Middle frontal gyrus (tissue), 1 donor: Measurements from ENCODE around the gene ABHD3.
"Not testable (repeated sequence)": the region's sequence is repeated elsewhere in the genome, so short reads cannot be mapped to it uniquely, and the experiment has no call there.

ENCODE experiments used
- DNase-seq: peaks from one replicate; pipeline ENCODE4 v3.0.0-alpha.2; 2015; ENCODE audit warnings: low spot score; ENCODE audit errors: extremely low spot score

ABHD3 gene

GRCh38 chr18:21652073-21652472 is 52.5 kb downstream of the ABHD3 start:
- no peak for DNase-seq

DNA sequence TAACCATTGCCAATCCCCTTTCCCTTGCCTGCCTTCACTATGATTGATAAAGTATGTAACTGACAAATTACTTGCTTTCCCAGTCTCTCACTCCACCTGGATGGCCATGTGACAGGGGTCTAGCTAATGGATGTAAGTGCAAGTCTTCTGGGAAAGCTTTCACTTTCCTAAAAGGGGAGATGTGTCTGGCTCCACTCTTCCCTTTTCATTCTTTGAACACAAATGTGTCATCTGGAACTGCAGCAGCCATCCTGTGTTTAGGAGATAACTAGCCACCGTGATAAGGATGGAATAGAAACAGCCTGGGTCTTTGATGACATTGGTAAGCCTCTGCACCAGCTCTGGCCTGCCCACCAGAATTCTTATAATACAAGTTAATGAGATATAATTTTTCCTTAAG is 54.3 kb downstream of the ABHD3 start:
- DNase-seq: no peak

- DNase-seq: not testable (repeated sequence)
Measured at GRCh38 chr18:21640375-21640774, 64.2 kb downstream of the ABHD3 start.

DNA sequence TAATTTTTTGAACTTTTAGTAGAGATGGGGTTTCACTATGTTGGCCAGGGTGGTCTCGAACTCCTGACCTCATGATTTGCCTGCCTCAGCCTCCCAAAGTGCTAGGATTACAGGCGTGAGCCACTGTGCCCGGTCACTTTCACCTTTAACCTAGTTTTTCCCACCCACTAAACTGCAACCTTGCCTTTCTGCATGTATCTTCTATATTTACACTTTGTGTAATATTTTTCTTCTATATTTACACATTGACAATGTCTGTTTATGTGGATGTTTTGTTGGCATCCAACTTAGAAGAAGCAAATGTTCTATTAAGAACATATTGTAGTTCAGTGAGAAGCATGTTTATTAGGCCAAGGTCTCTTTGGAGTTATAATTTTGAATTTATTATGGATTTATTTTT is 65.8 kb downstream of the ABHD3 start:
- DNase-seq: no peak

- no peak for DNase-seq
Measured at GRCh38 chr18:21636769-21637168, 67.8 kb downstream of the ABHD3 start.

DNA sequence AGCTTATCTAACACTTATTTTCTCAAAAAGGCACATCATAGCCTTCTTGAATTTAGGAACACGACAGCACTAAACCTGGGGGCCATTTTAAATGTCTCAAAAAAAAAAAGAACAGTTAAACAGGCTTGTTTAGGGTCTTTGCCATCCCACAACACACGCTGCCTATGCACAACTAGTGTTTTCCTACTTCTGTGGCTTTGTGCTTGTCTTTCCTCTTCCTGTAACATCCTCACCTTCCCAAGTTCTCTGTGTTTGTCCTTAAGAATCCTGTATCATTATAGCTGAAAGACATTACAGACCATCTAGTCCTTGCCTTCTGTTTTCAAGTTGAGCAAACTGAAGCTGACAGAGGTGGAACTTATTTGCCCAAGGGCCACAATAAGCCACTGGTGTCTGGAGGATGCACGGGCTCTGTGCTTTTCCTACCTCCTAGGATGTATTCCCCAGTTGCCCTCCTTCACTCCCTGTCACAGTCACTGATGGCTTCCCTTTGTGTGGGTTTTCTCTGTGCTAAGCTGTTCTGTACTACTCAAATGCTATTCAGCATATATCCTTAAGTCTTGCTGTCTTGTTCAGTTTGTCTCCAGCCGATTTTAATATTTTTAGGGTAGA is 69.9 kb downstream of the ABHD3 start:
- DNase-seq: no peak

- peak; percentile 15 for DNase-seq
Measured at GRCh38 chr18:21632393-21632792, 72.2 kb downstream of the ABHD3 start.

DNA sequence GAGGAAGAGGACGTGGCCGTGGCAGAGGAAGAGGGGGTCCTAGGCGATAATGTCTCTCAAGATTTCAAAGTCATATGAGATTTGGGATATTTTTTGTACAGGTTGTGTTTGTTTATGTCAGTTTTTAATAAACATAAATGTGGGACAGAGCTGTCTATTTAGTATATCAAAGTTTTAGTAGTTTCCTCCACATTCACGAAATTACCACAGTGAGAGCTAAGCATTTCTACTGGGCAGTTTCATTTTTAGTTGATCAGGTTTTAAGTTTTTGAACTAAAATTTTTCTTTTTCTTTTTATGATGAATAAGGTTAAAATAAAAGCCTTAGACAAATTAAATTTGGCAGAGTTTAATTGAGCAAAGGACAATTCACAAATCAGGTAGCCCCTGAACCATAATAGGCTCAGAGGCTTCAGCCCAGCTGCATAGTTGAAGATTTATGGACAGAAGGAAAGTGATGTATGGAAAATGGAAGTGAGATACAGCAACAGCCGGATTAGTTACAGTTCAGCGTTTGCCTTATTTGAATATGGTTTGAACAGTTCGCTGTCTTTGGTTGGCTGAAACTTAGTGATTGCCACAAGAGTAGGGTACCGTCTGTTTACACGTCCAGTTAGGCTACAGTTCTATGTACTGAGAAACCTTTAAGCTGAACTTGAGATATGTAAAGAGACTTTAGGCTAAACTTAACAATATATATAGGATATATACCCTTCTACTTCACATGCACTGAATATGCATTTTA is 75.3 kb downstream of the ABHD3 start:
- DNase-seq: no peak

DNA sequence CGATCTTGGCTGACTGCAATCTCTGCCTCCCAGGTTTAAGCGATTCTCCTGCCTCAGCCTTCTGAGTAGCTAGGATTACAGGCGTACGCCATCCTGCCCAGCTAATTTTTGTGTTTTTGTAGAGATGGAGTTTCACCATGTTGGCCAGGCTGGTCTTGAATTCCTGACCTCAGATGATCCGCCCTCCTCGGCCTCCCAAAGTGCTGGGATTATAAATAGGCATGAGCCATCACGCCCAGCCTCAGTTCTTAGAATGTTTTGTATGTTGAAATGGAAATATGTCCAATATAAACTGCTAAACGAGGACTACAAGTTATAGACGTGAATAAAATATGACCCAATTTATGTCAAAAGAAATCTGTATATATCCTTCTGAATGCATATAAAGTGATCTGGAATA is 82.9 kb downstream of the ABHD3 start:
- DNase-seq: not testable (repeated sequence)

GRCh38 chr18:21612125-21613039 is 92.2 kb downstream of the ABHD3 start, which contains the start of gene SNRPD1:
TSS of gene SNRPD1 (plus strand) at chr18:21612314. CDS start at chr18:21612430, 116 bp downstream.
- DNase-seq: peak; percentile 78

DNA sequence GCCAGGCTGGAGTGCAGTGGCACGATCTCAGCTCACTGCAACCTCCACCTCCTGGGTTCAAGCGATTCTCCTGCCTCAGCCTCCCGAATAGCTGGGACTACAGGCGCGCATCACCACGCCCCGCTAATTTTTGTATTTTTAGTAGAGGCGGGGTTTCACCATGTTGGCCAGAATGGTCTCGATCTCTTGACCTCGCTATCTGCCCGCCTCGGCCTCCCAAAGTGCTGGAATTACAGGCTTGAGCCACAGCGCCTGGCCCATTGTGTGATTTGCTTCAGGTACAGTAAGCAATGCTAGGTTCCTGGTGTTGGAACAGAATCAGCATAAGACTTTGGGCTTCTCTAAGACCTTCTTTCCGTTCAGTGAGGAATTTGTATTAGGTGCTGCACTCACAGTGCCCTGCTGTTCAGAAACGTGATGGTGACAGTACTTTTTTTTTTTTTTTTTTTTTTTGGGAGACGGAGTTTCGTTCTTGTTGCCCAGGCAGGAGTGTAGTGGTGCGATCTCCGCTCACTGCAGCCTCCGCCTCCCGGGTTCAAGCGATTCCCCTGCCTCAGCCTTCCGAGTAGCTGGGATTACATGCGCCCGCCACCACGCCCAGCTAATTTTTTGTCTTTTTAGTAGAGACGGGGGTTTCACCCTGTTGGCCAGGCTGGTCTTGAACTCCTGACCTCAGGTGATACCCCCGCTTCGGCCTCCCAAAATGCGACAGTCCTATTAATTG is 93.0 kb downstream of the ABHD3 start:
- DNase-seq: not testable (repeated sequence)

DNA sequence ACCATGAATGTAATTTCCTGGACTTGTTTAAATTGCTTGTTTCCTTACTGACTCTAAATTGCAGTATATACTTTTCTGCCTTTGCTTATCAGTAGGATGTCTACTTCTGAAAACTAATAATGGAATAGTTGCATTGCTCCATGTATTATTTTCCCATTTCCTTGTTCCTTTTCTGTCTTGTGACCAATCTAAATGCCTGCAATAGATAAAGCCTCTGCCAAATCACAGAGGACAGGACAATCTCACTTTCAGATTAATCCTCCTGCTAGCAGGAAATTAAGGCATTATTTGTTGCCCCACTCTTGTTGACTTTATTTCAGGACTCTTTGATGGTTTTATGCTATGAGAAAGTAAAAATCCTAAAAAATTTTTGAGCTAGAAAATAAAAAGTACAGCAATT is 99.4 kb downstream of the ABHD3 start:
- DNase-seq: no peak

GRCh38 chr18:21604671-21605070 is 99.9 kb downstream of the ABHD3 start:
- DNase-seq: no peak

DNA sequence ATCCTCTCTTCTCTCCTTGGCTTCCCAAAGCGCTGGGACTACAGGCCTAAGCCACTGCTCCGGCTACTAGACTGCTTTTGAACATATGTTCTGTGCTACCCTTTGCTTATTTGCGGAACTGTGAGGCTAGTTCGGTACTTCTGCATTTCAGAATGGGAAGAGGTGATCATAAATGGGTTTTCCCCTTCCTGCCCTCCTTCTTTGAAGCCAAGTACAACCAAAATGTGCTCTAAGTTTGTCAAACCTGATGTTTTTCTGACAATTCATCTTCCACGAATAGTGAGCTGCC is 102.3 kb downstream of the ABHD3 start:
- no peak for DNase-seq
